Adrenal gland (tissue), 12 donors: ENCODE data around the gene FOCAD. TPM values are rescaled to one million over a fixed set of nuclear protein-coding genes. Genes with fewer than 3 reads are reported as not detected.

Experiments used
- DNase-seq, 7 donors: peaks; one replicate each; pipeline ENCODE4 v3.0.0-alpha.2; 2019 to 2020
- H3K27ac ChIP-seq, 5 donors: fragments of 200-600 bp; sonication (generic) in 4 of 5; 1 replicate in 3 of 5; 2 replicates in 2 of 5; pipeline versions ENCODE4 v1.5.1 to v1.8.0; 2016 to 2020; ENCODE audit warnings: mild to moderate bottlenecking in 1 of 5
- H3K27me3 ChIP-seq: fragments of 200-600 bp; 2 replicates; pipeline ENCODE4 v1.8.0; 2021
- H3K36me3 ChIP-seq, 2 donors: fragments of 200-600 bp; replicated peaks in 1 of 2; 1 replicate in 1 of 2; 2 replicates in 1 of 2; pipeline versions ENCODE4 v1.5.1 to v1.8.0; 2018 to 2022
- H3K4me1 ChIP-seq, 2 donors: fragments of 200-600 bp; replicated peaks in 1 of 2; 1 replicate in 1 of 2; 2 replicates in 1 of 2; pipeline versions ENCODE4 v1.5.1 to v1.8.0; 2018 to 2021
- H3K4me3 ChIP-seq, 4 donors: fragments of 200-600 bp; sonication (generic) in 3 of 4; one replicate each; pipeline ENCODE4 v1.5.1; 2016 to 2018
- H3K9me3 ChIP-seq, 3 donors: fragments of 200-600 bp; sonication (generic) in 1 of 3; replicated peaks in 1 of 3; 1 replicate in 2 of 3; 2 replicates in 1 of 3; pipeline versions ENCODE4 v1.5.1 to v1.8.0; 2016 to 2021
- POLR2A ChIP-seq, 2 donors: fragments of 450-650 bp; IDR thresholded peaks; one replicate each; pipeline ENCODE4 v1.6.1; 2017; ENCODE audit warnings: antibody characterized with exemption in 2 of 2, mild to moderate bottlenecking in 2 of 2, moderate library complexity in 1 of 2
- WGBS, 4 donors: extraction: QIAGEN DNeasy Blood & Tissue Kit in 2 of 4; methylation state at CpG; one replicate each; pipeline versions ENCODE4 v1.1.5 to v1.1.7; 2013 to 2017; 5-methylcytosine and 5-hydroxymethylcytosine counted together
- intact Hi-C, 2 donors: fragments of 100-400 bp; cut with DNase I; formaldehyde crosslinking; loops; one replicate each; pipeline versions ENCODE4 v1.14.1 to v1.15.0; 2022 to 2023
- polyA plus RNA-seq, 3 donors: library from polyadenylated mRNA; stranded (reverse); fragments of 200-250 nt in 2 of 3; fragments of 350-450 nt in 1 of 3; fragmentation: Illumina TruSeq in 1 of 3; extraction: RNeasy Lipid Tissue Mini Kit (QIAGEN cat#74804) in 1 of 3; gene quantifications; one replicate each; pipeline ENCODE4 v1.2.3, GENCODE V29; 2013 to 2014
- total RNA-seq, 9 donors: library from RNA; depleted of rRNA in 4 of 9; stranded (reverse); fragments of >200 nt in 4 of 9; fragments of 120-200 nt in 1 of 9; fragmentation: NEBNext Ultra II Directional in 1 of 9; extraction: Animal tissue kit (Norgen Biotek cat#: 25700) in 1 of 9; gene quantifications; one replicate each; pipeline versions ENCODE4 v1.1.0 to v1.2.4, GENCODE V29; 2013 to 2023
- TF ChIP-seq, protein P1 (sequence below), 6 experiments: fragments of 450-650 bp in 4 of 6; fragments of 200-600 bp in 2 of 6; sonication (generic) in 1 of 6; IDR thresholded peaks; 1 replicate in 5 of 6; 2 replicates in 1 of 6; pipeline versions ENCODE4 v1.5.1 to v1.8.0; 2016 to 2021; ENCODE audit warnings: antibody characterized with exemption in 6 of 6, mild to moderate bottlenecking in 2 of 6, moderate library complexity in 1 of 6
- donor health status: healthy with polysubstance abuse.
- donor health status: Bipolar disorder and iron deficiency.
- donor health status: DM: yes; HTN: yes; CAD: no.
- donor health status: DM: no; HTN: no; CAD: no.
- donor health status: DM: no; HTN: no; CAD: no.
- donor health status: DM: yes; HTN: yes; CAD: no.

The FOCAD gene
- total and polyA plus RNA-seq, 12 donors, result 20.5 to 134 (median 59.7) TPM

DNA sequence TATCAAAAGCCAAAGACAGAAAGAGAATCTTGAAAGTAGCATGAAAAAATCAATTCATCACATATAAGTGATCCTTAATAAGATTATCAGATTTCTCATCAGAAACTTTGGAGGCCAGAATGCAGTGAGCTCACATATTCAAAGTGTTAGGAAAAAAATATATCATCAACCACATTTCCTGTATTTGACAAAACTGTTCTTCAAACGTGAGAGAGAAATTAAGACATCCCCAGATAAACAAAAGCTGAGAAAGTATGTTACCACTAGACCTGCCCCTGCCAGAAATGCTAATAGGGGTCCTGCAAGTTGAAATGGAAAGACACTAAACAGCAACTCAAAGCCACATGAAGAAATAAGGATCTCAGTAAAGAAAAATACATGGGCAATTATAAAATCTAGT, 317.5 kb downstream of the FOCAD start:
- 37 to 48% (median 45%) methylated on average over 1 of the region's 1 CpG for WGBS, 4 donors
- DNase-seq, result no peak

DNA sequence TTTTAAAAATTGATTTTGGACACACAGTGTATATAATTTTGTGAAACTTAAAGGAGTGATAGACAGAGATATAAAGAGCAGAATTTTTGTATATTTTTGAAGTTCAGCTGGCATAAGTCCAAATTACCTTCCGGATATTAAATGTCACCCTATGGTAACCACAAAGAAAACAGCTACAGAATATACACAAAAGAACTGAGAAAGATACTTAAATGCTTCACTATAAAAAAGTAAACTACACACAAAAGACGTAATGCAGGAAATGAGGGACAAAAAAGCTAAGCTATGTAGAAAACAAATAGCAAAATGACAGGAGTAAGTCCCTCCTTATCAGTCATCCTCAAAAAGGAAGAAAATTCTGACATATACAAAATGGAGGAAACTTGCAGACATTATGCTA, 318.0 kb downstream of the FOCAD start:
- no peak for DNase-seq
- WGBS, 4 donors, result 83 to 96% (median 93%) methylated on average over 2 of the region's 2 CpGs
- no peaks in the 10 kb centered on the region for H3K27me3 ChIP-seq
- intact Hi-C loops, result no loop called here
- H3K4me3 ChIP-seq, result no peak overlapping the region
- H3K4me1 ChIP-seq, result no peaks in the 10 kb centered on the region
- TF ChIP-seq, protein P1, sequence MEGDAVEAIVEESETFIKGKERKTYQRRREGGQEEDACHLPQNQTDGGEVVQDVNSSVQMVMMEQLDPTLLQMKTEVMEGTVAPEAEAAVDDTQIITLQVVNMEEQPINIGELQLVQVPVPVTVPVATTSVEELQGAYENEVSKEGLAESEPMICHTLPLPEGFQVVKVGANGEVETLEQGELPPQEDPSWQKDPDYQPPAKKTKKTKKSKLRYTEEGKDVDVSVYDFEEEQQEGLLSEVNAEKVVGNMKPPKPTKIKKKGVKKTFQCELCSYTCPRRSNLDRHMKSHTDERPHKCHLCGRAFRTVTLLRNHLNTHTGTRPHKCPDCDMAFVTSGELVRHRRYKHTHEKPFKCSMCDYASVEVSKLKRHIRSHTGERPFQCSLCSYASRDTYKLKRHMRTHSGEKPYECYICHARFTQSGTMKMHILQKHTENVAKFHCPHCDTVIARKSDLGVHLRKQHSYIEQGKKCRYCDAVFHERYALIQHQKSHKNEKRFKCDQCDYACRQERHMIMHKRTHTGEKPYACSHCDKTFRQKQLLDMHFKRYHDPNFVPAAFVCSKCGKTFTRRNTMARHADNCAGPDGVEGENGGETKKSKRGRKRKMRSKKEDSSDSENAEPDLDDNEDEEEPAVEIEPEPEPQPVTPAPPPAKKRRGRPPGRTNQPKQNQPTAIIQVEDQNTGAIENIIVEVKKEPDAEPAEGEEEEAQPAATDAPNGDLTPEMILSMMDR (IDR thresholded peaks at IDR 0.05), result no peak
- TF ChIP-seq POLR2A (IDR thresholded peaks at IDR 0.05), result no peak
- H3K36me3 ChIP-seq, result peaks cover 0 to 6% of the 10 kb centered on the region in 2 donors
- no peaks in the 10 kb centered on the region for H3K9me3 ChIP-seq
- no peak overlapping the region for H3K27ac ChIP-seq

More for the DNA sequence above, 317.5 kb downstream of the FOCAD start:
- TF ChIP-seq, protein P1 (IDR thresholded peaks at IDR 0.05), result no peak
- TF ChIP-seq POLR2A (IDR thresholded peaks at IDR 0.05), result no peak
- Histone ChIP-seq H3K36me3 (peaks cover 0 to 6% of the 10 kb centered on the region in 2 donors), H3K4me3 (no peak overlapping the region), H3K9me3 (no peaks in the 10 kb centered on the region), H3K4me1 (no peaks in the 10 kb centered on the region), H3K27ac (no peak overlapping the region), H3K27me3 (no peaks in the 10 kb centered on the region)
- intact Hi-C loops, result no loop called here

DNA sequence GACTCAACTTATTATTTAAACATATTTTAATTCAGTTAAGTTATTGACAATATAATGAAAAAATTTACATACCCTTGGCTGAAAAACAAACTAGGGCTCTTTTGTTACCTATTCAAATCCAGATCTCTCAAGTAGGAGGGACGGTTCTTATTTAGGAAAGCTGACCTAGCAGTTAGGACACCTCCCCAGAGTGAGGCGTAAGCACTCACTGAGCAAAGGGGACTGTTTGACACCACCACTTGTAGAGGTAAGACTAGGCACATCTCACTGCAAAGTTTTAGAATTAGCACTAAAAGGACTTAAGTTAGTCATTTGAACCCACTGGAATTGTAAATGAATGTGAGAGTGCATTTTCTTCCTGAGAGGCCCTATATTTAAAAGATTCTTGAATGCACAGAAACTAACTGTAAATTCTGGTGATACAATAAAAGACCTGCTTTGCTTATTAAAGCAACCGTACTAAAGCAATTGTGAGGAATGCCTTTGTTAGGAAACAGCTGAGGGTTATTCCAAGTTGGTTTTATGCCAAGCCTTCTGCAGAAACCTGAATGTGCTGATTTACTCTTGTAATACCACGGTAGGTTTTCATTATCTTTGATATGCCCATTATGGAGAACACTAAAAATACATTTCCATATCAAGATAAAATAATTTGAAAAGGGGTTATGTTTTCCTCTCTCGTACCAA, 331.2 kb downstream of the FOCAD start:
- no peaks in the 10 kb centered on the region for H3K4me1 ChIP-seq
- WGBS, 4 donors, result 67 to 86% (median 80%) methylated on average over 5 of the region's 5 CpGs
- no peak for TF ChIP-seq POLR2A (IDR thresholded peaks at IDR 0.05)
- TF ChIP-seq, protein P1 (IDR thresholded peaks at IDR 0.05), result no peak
- H3K27me3 ChIP-seq, result no peaks in the 10 kb centered on the region
- no peak overlapping the region for H3K27ac ChIP-seq
- no peak for DNase-seq
- H3K9me3 ChIP-seq, result no peaks in the 10 kb centered on the region
- H3K4me3 ChIP-seq, result no peak overlapping the region
- intact Hi-C loops, result no loop called here
- H3K36me3 ChIP-seq, result no peaks in the 10 kb centered on the region

DNA sequence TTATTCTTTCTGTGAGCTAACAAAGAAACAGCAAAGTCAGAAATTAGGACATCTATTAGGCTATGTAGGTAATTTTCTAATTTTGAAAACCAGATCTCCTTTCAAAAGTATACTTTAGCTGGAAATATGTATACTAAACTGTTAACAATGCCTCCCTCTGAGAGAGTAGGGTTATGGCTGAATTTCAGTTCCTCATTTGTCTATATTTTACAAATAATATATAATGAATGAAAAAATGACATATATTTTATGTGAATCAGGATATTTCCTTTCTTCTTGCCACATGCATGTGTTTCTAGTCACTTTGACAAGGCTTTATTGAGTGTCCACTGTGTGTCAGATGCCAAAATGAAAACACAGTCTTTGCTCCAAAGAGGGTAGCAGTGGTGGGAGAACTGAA, 331.9 kb downstream of the FOCAD start:
- Histone ChIP-seq H3K36me3 (no peaks in the 10 kb centered on the region), H3K27ac (no peak overlapping the region), H3K4me3 (no peak overlapping the region), H3K9me3 (no peaks in the 10 kb centered on the region), H3K4me1 (no peaks in the 10 kb centered on the region), H3K27me3 (no peaks in the 10 kb centered on the region)
- TF ChIP-seq, protein P1 (IDR thresholded peaks at IDR 0.05), result no peak
- no peak for TF ChIP-seq POLR2A (IDR thresholded peaks at IDR 0.05)
- DNase-seq, result no peak
- intact Hi-C loops, result no loop called here
